Large intestine (tissue), 3 donors: ENCODE results near the gene KCNQ1. TPM values are rescaled to one million over a fixed set of nuclear protein-coding genes. Genes with fewer than 3 reads are reported as not detected.

ENCODE experiments used
- DNase-seq, 2 donors: peaks; one replicate each; pipeline versions ENCODE4 v3.0.0 to v3.0.0-alpha.2; 2013
- H3K27ac ChIP-seq: one replicate; pipeline ENCODE4 v1.5.1; 2013; ENCODE audit warnings: low read length
- H3K27me3 ChIP-seq: 2 replicates; pipeline ENCODE4 v1.6.1; 2013; ENCODE audit warnings: low read length; ENCODE audit not compliant: control insufficient read depth, insufficient read depth
- H3K36me3 ChIP-seq: 2 replicates; pipeline ENCODE4 v1.6.1; 2013; ENCODE audit warnings: low read length; ENCODE audit not compliant: control insufficient read depth, insufficient read depth
- H3K4me1 ChIP-seq: one replicate; pipeline ENCODE4 v1.6.1; 2013; ENCODE audit warnings: low read length; ENCODE audit not compliant: control insufficient read depth, insufficient read depth
- H3K4me3 ChIP-seq: one replicate; pipeline ENCODE4 v1.5.1; 2013; ENCODE audit warnings: low read length
- H3K9me3 ChIP-seq: one replicate; pipeline ENCODE4 v1.6.1; 2013; ENCODE audit warnings: mild to moderate bottlenecking, low read depth, low read length, moderate library complexity; ENCODE audit not compliant: control insufficient read depth
- whole genome bisulfite sequencing: methylation state at CpG from one replicate; pipeline ENCODE4 v1.1.5; 2013; ENCODE audit warnings: low lambda C conversion rate; ENCODE audit not compliant: insufficient coverage; 5-methylcytosine and 5-hydroxymethylcytosine counted together
- polyA plus RNA-seq: library from polyadenylated mRNA; unstranded; fragments of 120-200 nt; gene quantifications from one replicate; pipeline ENCODE4 v1.2.1, GENCODE V29; 2013

KCNQ1 gene
- polyA plus RNA-seq, 1 donor = 19.5 TPM

- WGBS = no CpG with 5 or more reads among the region's 5 CpGs
- no peak overlapping the region for H3K27ac ChIP-seq
- H3K36me3 ChIP-seq = no peaks in the 10 kb centered on the region
- peaks cover 38% of the 10 kb centered on the region for H3K9me3 ChIP-seq
- no peaks in the 10 kb centered on the region for H3K27me3 ChIP-seq
- DNase-seq = no peak
- H3K4me3 ChIP-seq = no peak overlapping the region
- no peaks in the 10 kb centered on the region for H3K4me1 ChIP-seq
These were observed 373.7 kb downstream of the KCNQ1 start for GRCh38 chr11:2818503-2818902.

- Histone ChIP-seq H3K9me3 (peaks cover 38% of the 10 kb centered on the region), H3K27me3 (no peaks in the 10 kb centered on the region), H3K4me3 (no peak overlapping the region), H3K27ac (no peak overlapping the region), H3K4me1 (peaks cover 7% of the 10 kb centered on the region), H3K36me3 (no peaks in the 10 kb centered on the region)
- no peak for DNase-seq
- WGBS = no CpG with 5 or more reads among the region's 3 CpGs
These were observed 374.5 kb downstream of the KCNQ1 start for GRCh38 chr11:2819316-2819715.

- Histone ChIP-seq H3K9me3 (peaks cover 36% of the 10 kb centered on the region), H3K36me3 (no peaks in the 10 kb centered on the region), H3K27ac (no peak overlapping the region), H3K4me3 (no peak overlapping the region), H3K4me1 (peaks cover 24% of the 10 kb centered on the region), H3K27me3 (no peaks in the 10 kb centered on the region)
- DNase-seq = no peak
- WGBS = no CpG with 5 or more reads among the region's 16 CpGs
These were observed 376.2 kb downstream of the KCNQ1 start for GRCh38 chr11:2820976-2821375.

- Histone ChIP-seq H3K27me3 (no peaks in the 10 kb centered on the region), H3K36me3 (no peaks in the 10 kb centered on the region), H3K4me1 (peaks cover 32% of the 10 kb centered on the region), H3K9me3 (peaks cover 31% of the 10 kb centered on the region), H3K27ac (no peak overlapping the region), H3K4me3 (no peak overlapping the region)
- no CpG with 5 or more reads among the region's 8 CpGs for WGBS
- no peak for DNase-seq
These were observed 377.1 kb downstream of the KCNQ1 start for GRCh38 chr11:2821891-2822290.

GRCh38 chr11:2824851-2825250 is 380.0 kb downstream of the KCNQ1 start:
- H3K27me3 ChIP-seq = no peaks in the 10 kb centered on the region
- peaks cover 26% of the 10 kb centered on the region for H3K9me3 ChIP-seq
- H3K4me3 ChIP-seq = no peak overlapping the region
- no peak for DNase-seq
- no CpG with 5 or more reads among the region's 18 CpGs for WGBS
- no peaks in the 10 kb centered on the region for H3K36me3 ChIP-seq
- peaks cover 32% of the 10 kb centered on the region for H3K4me1 ChIP-seq
- H3K27ac ChIP-seq = peak overlapping the region; percentile 82

GRCh38 chr11:2825261-2825888 is 380.6 kb downstream of the KCNQ1 start:
- Histone ChIP-seq H3K27ac (peak overlapping the region; percentile 82), H3K9me3 (peaks cover 28% of the 10 kb centered on the region), H3K36me3 (no peaks in the 10 kb centered on the region), H3K27me3 (no peaks in the 10 kb centered on the region), H3K4me3 (no peak overlapping the region), H3K4me1 (peaks cover 32% of the 10 kb centered on the region)
- peak in 1 of 2 donors; percentile 55 for DNase-seq
- no CpG with 5 or more reads among the region's 22 CpGs for WGBS

GRCh38 chr11:2825889-2826678 is 381.3 kb downstream of the KCNQ1 start:
- H3K27me3 ChIP-seq = no peaks in the 10 kb centered on the region
- peaks cover 24% of the 10 kb centered on the region for H3K9me3 ChIP-seq
- H3K4me1 ChIP-seq = peaks cover 32% of the 10 kb centered on the region
- no peak overlapping the region for H3K4me3 ChIP-seq
- no peaks in the 10 kb centered on the region for H3K36me3 ChIP-seq
- no CpG with 5 or more reads among the region's 29 CpGs for WGBS
- peak; percentile 58 to 59 for DNase-seq
- H3K27ac ChIP-seq = peak overlapping the region; percentile 82

- DNase-seq = no peak
- WGBS = no CpG with 5 or more reads among the region's 4 CpGs
- Histone ChIP-seq H3K4me1 (peaks cover 32% of the 10 kb centered on the region), H3K36me3 (no peaks in the 10 kb centered on the region), H3K27me3 (no peaks in the 10 kb centered on the region), H3K4me3 (no peak overlapping the region), H3K9me3 (peaks cover 22% of the 10 kb centered on the region), H3K27ac (peak overlapping the region; percentile 82)
These were observed 381.9 kb downstream of the KCNQ1 start for GRCh38 chr11:2826679-2827056.

- Histone ChIP-seq H3K27ac (no peak overlapping the region), H3K9me3 (peaks cover 22% of the 10 kb centered on the region), H3K4me1 (peaks cover 32% of the 10 kb centered on the region), H3K36me3 (no peaks in the 10 kb centered on the region), H3K27me3 (no peaks in the 10 kb centered on the region), H3K4me3 (no peak overlapping the region)
- WGBS = no CpG with 5 or more reads among the region's 12 CpGs
- no peak for DNase-seq
These were observed 382.4 kb downstream of the KCNQ1 start for GRCh38 chr11:2827256-2827655.

GRCh38 chr11:2827792-2828191 is 383.0 kb downstream of the KCNQ1 start:
- no peak overlapping the region for H3K27ac ChIP-seq
- H3K9me3 ChIP-seq = peaks cover 22% of the 10 kb centered on the region
- H3K4me1 ChIP-seq = peaks cover 32% of the 10 kb centered on the region
- no peaks in the 10 kb centered on the region for H3K36me3 ChIP-seq
- no peaks in the 10 kb centered on the region for H3K27me3 ChIP-seq
- H3K4me3 ChIP-seq = no peak overlapping the region
- no peak for DNase-seq
- no CpG with 5 or more reads among the region's 10 CpGs for WGBS
